GM12865 (cell line): Measurements from ENCODE around the gene RNF44.
A peak's percentile ranks its signal among the peaks of the same experiment; 100 is the strongest.

Experiments used
- DNase-seq: peaks from one replicate; pipeline ENCODE4 v3.0.0; 2010; ENCODE audit warnings: low read depth
- H3K4me3 ChIP-seq: 2 replicates; pipeline ENCODE4 v1.5.1; 2011; ENCODE audit warnings: mild to moderate bottlenecking, low read depth, low read length, control low read depth
- CTCF ChIP-seq: IDR thresholded peaks from 2 replicates; pipeline ENCODE4 v1.5.1; 2011; ENCODE audit warnings: low read length, control low read depth, low read depth, inconsistent platforms; ENCODE audit not compliant: insufficient read depth; ENCODE audit errors: missing control alignments

RNF44 gene

GRCh38 chr5:176565760-176566288 lies 28.6 kb upstream of the RNF44 start:
- no peak overlapping the region for H3K4me3 ChIP-seq

GRCh38 chr5:176564002-176564401 lies 26.8 kb upstream of the RNF44 start:
- H3K4me3 ChIP-seq, result no peak overlapping the region
- DNase-seq, result no peak
- TF ChIP-seq CTCF, result no peak

More at GRCh38 chr5:176565760-176566288, 28.6 kb upstream of the RNF44 start:
- no peak for TF ChIP-seq CTCF
- no peak for DNase-seq

- no peak for DNase-seq
- TF ChIP-seq CTCF, result no peak
- no peak overlapping the region for H3K4me3 ChIP-seq
These were observed 25.0 kb upstream of the RNF44 start for GRCh38 chr5:176562189-176562588.

GRCh38 chr5:176561259-176561658 lies 24.1 kb upstream of the RNF44 start:
- H3K4me3 ChIP-seq, result no peak overlapping the region
- no peak for TF ChIP-seq CTCF

GRCh38 chr5:176560364-176560763 lies 23.2 kb upstream of the RNF44 start:
- no peak for DNase-seq
- TF ChIP-seq CTCF, result no peak
- no peak overlapping the region for H3K4me3 ChIP-seq

More at GRCh38 chr5:176561259-176561658, 24.1 kb upstream of the RNF44 start:
- DNase-seq, result no peak

GRCh38 chr5:176559683-176560082 lies 22.5 kb upstream of the RNF44 start:
- TF ChIP-seq CTCF, result no peak
- H3K4me3 ChIP-seq, result no peak overlapping the region
- peak; percentile 27 for DNase-seq

GRCh38 chr5:176557846-176558245 lies 20.6 kb upstream of the RNF44 start:
- no peak overlapping the region for H3K4me3 ChIP-seq
- DNase-seq, result no peak
- TF ChIP-seq CTCF, result no peak
